GM11168 (cell line): ENCODE measurements around the gene ZSCAN29.
"Not testable (repeated sequence)": the region's sequence is repeated elsewhere in the genome, so short reads cannot be mapped to it uniquely, and the experiment has no call there.

Experiments
- in situ Hi-C: fragments of 300-500 bp; cut with MboI; formaldehyde crosslinking; loops from one replicate; pipeline ENCODE4 v1.12.0; 2022; ENCODE audit warnings: low sequenced_read_pairs; ENCODE audit not compliant: unreplicated experiment

The ZSCAN29 gene

GRCh38 chr15:43370975-43371974 is at the start of gene ZSCAN29, which contains the start of gene TUBGCP4:
Gene ZSCAN29 (minus strand): TSS chr15:43371043. CDS start chr15:43369913, 1,130 bp downstream.
Gene TUBGCP4 (plus strand): TSS chr15:43371101. CDS start chr15:43371355, 254 bp downstream.
- in situ Hi-C loops = no loop called here

GRCh38 chr15:43420435-43420834 is 49.6 kb upstream of the ZSCAN29 start:
- in situ Hi-C loops = no loop called here

GRCh38 chr15:43414196-43414595 is 43.4 kb upstream of the ZSCAN29 start:
- in situ Hi-C loops = no loop called here

GRCh38 chr15:43412096-43412495 is 41.3 kb upstream of the ZSCAN29 start:
- in situ Hi-C loops = no loop called here

- in situ Hi-C loops = no loop called here
Observed at GRCh38 chr15:43410572-43411214, 39.9 kb upstream of the ZSCAN29 start.

GRCh38 chr15:43408789-43409188 is 37.9 kb upstream of the ZSCAN29 start:
- in situ Hi-C loops = no loop called here

GRCh38 chr15:43406808-43407207 is 36.0 kb upstream of the ZSCAN29 start:
- in situ Hi-C loops = no loop called here

- in situ Hi-C loops = no loop called here
Observed at GRCh38 chr15:43406189-43406588, 35.3 kb upstream of the ZSCAN29 start.

GRCh38 chr15:43404130-43404529 is 33.3 kb upstream of the ZSCAN29 start:
- in situ Hi-C loops = no loop called here

GRCh38 chr15:43403616-43404015 is 32.8 kb upstream of the ZSCAN29 start:
- in situ Hi-C loops = no loop called here

- in situ Hi-C loops = no loop called here
Observed at GRCh38 chr15:43402255-43402654, 31.4 kb upstream of the ZSCAN29 start.

- in situ Hi-C loops = not testable (repeated sequence)
Observed at GRCh38 chr15:43393592-43393991, 22.7 kb upstream of the ZSCAN29 start.

- in situ Hi-C loops = no loop called here
Observed at GRCh38 chr15:43390723-43391122, 19.9 kb upstream of the ZSCAN29 start.

- in situ Hi-C loops = no loop called here
Observed at GRCh38 chr15:43383070-43383469, 12.2 kb upstream of the ZSCAN29 start.

- in situ Hi-C loops = no loop called here
Observed at GRCh38 chr15:43382310-43382709, 11.5 kb upstream of the ZSCAN29 start.

GRCh38 chr15:43378601-43379000 is 7.8 kb upstream of the ZSCAN29 start:
- in situ Hi-C loops = no loop called here

- in situ Hi-C loops = no loop called here
Observed at GRCh38 chr15:43376017-43376705, 5.3 kb upstream of the ZSCAN29 start.

GRCh38 chr15:43370310-43370974 is 401 bp downstream of the ZSCAN29 start:
- in situ Hi-C loops = no loop called here

- in situ Hi-C loops = no loop called here
Observed at GRCh38 chr15:43361313-43361903, 9.4 kb downstream of the ZSCAN29 start.

- in situ Hi-C loops = no loop called here
Observed at GRCh38 chr15:43360821-43361220, 10.0 kb downstream of the ZSCAN29 start.
